GM18858 (cell line): Measurements from ENCODE around the gene SRCAP.
A peak's percentile ranks its signal among the peaks of the same experiment; 100 is the strongest.

Experiments used
- ATAC-seq: cut with Tn5 transposase; IDR thresholded peaks from one replicate; pipeline ENCODE4 v1.9.1; 2021; ENCODE audit not compliant: unreplicated experiment

The SRCAP gene

GRCh38 chr16:30698816-30699614, at the start of gene SRCAP:
Gene SRCAP, plus strand, starts transcription at chr16:30699171. Its CDS starts 1,654 bp downstream, at chr16:30700825.
- no peak for ATAC-seq

GRCh38 chr16:30649725-30650368, 49.1 kb upstream of the SRCAP start:
- ATAC-seq, result no peak

GRCh38 chr16:30650369-30651123, 48.4 kb upstream of the SRCAP start, which contains the start of gene PRR14:
Gene PRR14, plus strand, starts transcription at chr16:30650960. Its CDS starts 686 bp downstream, at chr16:30651646.
- ATAC-seq, result peak; percentile 56

GRCh38 chr16:30651124-30652004, 47.6 kb upstream of the SRCAP start:
- ATAC-seq, result peak; percentile 27

GRCh38 chr16:30652005-30652296, 47.0 kb upstream of the SRCAP start:
- ATAC-seq, result no peak

- no peak for ATAC-seq
Observed at GRCh38 chr16:30652718-30653117, 46.3 kb upstream of the SRCAP start.

GRCh38 chr16:30654856-30655255, 44.1 kb upstream of the SRCAP start:
- ATAC-seq, result no peak

- no peak for ATAC-seq
Observed at GRCh38 chr16:30655815-30656347, 43.1 kb upstream of the SRCAP start.

GRCh38 chr16:30656388-30656787, 42.6 kb upstream of the SRCAP start:
- no peak for ATAC-seq

GRCh38 chr16:30656974-30657865, 41.8 kb upstream of the SRCAP start:
- ATAC-seq, result no peak

- ATAC-seq, result peak; percentile 65
Observed at GRCh38 chr16:30657866-30658730, 40.9 kb upstream of the SRCAP start, which contains the start of gene FBRS. Gene FBRS, plus strand, starts transcription at chr16:30658431. Its CDS starts 1,088 bp downstream, at chr16:30659519.

GRCh38 chr16:30658731-30659506, 40.1 kb upstream of the SRCAP start:
- peak; percentile 33 for ATAC-seq

GRCh38 chr16:30659507-30660423, 39.2 kb upstream of the SRCAP start:
- no peak for ATAC-seq

- ATAC-seq, result no peak
Observed at GRCh38 chr16:30660424-30661261, 38.3 kb upstream of the SRCAP start.

GRCh38 chr16:30662449-30662848, 36.5 kb upstream of the SRCAP start:
- ATAC-seq, result no peak

GRCh38 chr16:30663038-30663437, 35.9 kb upstream of the SRCAP start:
- no peak for ATAC-seq
